ENCODE data around the gene MS4A3.
"Not testable (repeated sequence)": the region's sequence is repeated elsewhere in the genome, so short reads cannot be mapped to it uniquely, and the experiment has no call there.

Gene MS4A3, protein sequence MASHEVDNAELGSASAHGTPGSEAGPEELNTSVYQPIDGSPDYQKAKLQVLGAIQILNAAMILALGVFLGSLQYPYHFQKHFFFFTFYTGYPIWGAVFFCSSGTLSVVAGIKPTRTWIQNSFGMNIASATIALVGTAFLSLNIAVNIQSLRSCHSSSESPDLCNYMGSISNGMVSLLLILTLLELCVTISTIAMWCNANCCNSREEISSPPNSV

DNA sequence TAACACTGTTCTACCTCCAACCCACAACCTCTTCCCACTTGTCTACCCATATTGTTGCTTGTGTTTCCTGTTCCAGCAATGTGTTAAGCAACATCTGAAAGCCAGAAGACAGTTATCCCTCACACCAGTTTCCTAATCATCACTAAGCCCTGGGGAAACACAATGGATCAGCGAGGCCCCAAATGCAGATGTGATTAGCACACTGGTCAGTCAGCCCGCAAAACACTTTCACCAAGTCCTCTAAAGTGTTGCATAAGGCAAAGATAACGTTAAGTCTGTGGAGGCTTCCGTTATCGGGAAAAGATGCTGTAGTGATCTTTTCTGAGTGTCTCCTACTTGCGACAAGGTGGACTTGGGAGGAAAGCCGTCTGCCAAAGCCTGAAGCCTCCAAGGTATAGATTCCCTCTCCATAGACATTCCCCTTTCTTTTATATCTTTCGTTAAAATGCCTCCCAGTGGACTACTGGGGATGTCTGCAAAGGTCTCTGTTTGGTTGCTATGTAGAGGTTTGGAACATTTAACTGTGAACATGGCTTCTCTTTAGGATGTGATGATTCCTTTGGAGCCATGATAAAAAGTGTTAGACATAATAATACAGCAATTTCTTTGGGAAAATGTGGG is at the start of gene MS4A3:
Gene MS4A3 (plus strand): TSS at position 317 of the 621 bp plus-strand sequence. CDS start 4,496 bp downstream, outside the sequence.
- DNase-seq (ENCODE audit: low read depth), result no peak

DNA sequence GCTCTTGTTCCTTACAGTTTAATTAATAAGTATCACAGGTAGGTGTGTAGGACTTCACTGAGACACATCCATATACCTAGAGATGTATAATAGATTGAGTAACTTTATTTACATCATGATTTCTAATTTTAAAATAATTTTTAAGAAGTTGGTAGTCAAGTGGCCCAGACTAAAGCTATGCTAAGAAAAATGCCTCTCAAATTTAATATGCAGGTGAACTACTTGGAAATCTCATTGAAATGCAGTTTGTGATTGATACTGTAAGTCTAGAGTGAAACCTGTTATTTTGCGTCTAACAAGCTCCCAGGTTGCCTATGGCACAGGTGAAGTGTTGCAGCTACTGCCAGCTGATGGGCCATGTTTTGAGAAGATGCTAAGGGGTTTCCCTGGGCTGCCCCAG is 39.6 kb upstream of the MS4A3 start, which contains the start of gene OOSP4B:
Gene OOSP4B (plus strand): TSS at position 301 of the 400 bp plus-strand sequence.
- no peak within 1 kb of the TSS for H3K4me3 ChIP-seq (ENCODE audit: low read depth, low read length)
- DNase-seq (ENCODE audit: low read depth), result no peak

More for the DNA sequence above, at the start of gene MS4A3:
- no peak within 1 kb of the TSS for H3K4me3 ChIP-seq (ENCODE audit: low read depth, low read length)

DNA sequence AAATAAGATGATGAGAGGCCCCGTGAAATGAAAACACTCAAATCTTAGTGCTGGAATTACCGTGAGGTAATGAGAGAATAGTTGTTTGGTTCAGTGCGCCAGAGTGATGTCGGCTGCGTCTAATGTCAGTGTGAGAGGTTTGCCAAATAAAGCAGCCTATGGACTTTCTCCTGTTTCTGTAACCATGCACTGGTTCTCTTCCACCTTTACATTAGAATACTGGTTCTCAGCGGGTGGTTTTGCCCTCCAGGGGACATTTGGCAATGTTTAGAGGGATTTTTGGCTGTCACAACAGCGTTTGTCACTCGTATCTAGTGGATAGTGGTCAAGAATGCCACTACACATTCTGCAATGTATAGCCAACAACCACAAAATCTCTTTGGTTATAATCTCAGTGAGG is 38.4 kb upstream of the MS4A3 start:
- no peak for DNase-seq (ENCODE audit: low read depth)
- H3K4me3 ChIP-seq (ENCODE audit: low read depth, low read length), result no peak overlapping the region

DNA sequence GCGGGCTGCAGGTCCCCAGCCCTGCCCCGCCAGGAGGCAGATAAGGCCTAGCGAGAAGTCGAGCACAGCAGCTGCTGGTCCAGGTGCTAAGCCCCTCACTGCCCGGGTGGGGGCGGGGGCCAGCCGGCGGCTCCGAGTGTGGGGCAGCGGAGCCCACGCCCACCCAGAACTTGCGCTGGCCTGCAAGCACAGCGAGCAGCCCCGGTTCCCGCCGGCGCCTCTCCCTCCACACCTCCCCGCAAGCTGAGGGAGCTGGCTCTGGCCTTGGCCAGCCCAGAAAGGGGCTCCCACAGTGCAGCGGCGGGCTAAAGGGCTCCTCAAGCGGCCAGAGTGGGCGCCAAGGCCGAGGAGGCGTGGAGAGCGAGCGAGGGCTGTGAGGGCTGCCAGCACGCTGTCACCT is 36.1 kb upstream of the MS4A3 start:
- H3K4me3 ChIP-seq (ENCODE audit: low read depth, low read length); DNase-seq (ENCODE audit: low read depth): not testable (repeated sequence)

DNA sequence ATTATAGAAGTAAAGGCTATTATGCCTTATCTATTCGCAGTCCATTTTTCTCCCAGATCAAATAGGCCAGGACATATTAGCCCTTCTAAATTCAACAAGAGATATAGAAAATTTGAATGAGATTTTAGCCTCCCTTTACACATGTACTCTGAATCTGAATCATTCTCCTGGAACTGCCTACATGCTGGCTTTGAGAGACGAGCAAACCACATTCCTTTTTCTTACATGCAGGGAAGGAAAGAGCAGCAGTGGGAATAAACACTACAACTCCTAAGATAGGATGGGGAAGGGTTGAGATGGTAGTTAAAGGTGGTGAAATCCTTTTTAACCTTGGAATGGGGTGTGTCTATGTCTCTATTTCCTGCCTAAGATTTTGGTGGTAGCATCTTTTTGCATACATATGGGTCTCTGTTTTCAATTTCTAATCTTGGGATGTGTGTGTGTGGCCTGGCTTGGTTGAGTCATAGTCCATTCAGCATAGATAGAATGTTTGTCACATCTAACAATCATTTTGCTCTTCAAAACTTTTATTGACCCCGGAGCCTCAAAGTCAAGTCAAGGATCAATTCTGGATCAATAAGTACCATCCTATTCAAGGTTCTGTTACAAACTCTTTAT is 27.3 kb upstream of the MS4A3 start:
- no peak for DNase-seq (ENCODE audit: low read depth)
- no peak overlapping the region for H3K4me3 ChIP-seq (ENCODE audit: low read depth, low read length)

DNA sequence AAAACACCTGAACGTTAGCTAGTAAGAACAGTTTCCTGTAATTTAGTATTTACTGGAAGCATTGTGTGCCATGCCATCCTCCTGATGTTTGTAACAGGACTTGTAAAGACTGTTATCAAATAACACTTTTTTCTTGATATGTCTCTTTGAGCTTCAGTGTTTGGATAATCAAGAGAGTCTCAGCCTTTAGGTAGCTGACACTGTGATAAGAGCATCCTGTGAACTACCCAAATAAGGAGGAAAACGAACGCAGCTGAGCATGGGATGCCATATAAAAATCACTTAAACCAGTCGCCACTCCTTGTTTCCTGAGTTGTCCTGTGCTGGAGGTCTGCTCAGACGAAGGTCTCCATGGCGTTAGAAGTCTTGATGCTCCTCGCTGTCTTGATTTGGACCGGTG is 16.4 kb upstream of the MS4A3 start, which contains the start of gene OOSP2:
Gene OOSP2 (plus strand): TSS at position 301 of the 400 bp plus-strand sequence. CDS start 51 bp downstream, at position 352.
- no peak for DNase-seq (ENCODE audit: low read depth)

DNA sequence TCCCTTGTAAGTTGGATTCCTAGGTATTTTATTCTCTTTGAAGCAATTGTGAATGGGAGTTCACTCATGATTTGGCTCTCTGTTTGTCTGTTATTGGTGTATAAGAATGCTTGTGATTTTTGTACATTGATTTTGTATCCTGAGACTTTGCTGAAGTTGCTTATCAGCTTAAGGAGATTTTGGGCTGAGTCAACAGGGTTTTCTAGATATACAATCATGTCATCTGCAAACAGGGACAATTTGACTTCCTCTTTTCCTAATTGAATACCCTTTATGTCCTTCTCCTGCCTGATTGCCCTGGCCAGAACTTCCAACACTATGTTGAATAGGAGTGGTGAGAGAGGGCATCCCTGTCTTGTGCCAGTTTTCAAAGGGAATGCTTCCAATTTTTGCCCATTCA is 6.0 kb upstream of the MS4A3 start:
- DNase-seq (ENCODE audit: low read depth); H3K4me3 ChIP-seq (ENCODE audit: low read depth, low read length): not testable (repeated sequence)

More for the DNA sequence above, 16.4 kb upstream of the MS4A3 start, which contains the start of gene OOSP2:
- no peak within 1 kb of the TSS for H3K4me3 ChIP-seq (ENCODE audit: low read depth, low read length)

DNA sequence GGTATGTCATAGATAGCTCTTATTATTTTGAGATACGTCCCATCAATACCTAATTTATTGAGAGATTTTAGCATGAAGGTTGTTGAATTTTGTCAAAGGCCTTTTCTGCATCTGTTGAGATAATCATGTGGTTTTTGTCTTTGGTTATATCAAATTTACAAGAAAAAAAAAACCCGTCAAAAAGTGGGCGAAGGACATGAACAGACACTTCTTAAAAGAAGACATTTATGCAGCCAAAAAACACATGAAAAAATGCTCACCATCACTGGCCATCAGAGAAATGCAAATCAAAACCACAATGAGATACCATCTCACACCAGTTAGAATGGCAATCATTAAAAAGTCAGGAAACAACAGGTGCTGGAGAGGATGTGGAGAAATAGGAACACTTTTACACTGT is 5.6 kb upstream of the MS4A3 start:
- not testable (repeated sequence) for DNase-seq (ENCODE audit: low read depth)

DNA sequence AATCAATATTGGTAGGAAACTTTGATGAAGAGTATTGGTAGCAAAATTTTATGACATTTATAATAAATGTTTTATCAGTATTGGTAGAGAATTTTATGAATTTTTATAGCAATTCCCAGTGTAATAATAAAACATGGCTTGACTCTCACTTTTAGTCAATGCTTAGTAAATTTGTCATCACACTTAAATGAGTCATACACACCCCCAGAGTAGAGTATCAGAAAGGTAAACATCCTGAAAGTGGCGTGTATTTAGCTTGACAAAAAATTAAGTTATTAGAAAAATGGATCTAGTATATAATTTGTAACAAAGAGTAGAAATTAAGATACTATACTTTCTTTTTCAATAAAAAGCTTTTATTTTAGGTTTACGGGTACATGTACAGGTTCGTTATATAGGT is 2.6 kb downstream of the MS4A3 start:
- DNase-seq (ENCODE audit: low read depth), result no peak
- no peak overlapping the region for H3K4me3 ChIP-seq (ENCODE audit: low read depth, low read length)

More for the DNA sequence above, 5.6 kb upstream of the MS4A3 start:
- H3K4me3 ChIP-seq (ENCODE audit: low read depth, low read length), result not testable (repeated sequence)

DNA sequence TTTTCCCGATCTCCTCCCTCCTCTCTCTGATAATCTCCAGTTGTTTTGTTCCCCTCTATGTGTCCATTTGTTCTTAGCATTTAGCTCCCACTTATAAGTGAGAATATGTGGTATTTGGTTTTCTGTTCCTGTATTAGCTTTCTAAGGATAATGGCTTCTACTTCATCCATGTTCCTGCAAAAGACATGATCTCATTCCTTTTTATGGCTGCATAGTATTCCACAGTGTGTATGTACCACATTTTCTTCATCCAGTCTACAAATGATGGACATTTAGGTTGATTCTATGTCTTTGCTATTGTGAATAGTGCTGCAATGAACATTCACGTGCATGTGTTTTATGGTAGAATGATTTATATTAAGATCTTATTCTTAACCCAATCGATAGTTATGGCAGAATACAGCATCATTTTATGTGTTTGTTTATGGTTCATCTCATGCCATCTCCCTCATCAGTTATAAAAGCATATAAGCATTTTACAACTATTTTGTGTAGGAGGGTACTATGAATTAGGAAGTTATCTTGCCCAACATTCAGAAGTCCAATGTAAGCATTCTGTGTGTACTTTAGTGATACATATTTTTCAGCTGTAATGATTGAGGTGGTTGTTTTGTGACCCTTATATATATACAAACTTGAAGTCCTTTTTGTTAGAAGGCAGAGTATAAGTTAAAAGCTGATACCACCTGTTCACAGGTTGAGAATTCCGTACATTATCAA is 3.2 kb downstream of the MS4A3 start:
- no peak overlapping the region for H3K4me3 ChIP-seq (ENCODE audit: low read depth, low read length)
- DNase-seq (ENCODE audit: low read depth), result no peak

DNA sequence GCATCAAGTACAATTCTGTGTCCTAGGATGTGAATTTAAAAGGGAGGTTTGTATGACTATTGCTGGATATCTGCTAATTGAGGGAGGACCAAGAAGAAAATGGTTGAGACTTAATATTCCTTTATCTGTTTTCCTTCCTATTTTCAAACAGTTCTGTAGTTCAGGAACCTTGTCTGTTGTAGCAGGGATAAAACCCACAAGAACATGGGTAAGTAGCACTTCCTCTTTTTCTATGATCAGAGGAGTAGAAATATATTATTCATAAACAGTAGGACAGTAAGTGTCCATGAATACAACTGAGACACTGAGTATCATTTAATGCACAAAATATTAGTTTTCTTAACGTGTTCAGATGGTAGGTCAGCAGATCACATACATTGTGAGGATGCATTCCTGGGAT is 7.6 kb downstream of the MS4A3 start:
- H3K4me3 ChIP-seq (ENCODE audit: low read depth, low read length), result no peak overlapping the region
- DNase-seq (ENCODE audit: low read depth), result no peak

DNA sequence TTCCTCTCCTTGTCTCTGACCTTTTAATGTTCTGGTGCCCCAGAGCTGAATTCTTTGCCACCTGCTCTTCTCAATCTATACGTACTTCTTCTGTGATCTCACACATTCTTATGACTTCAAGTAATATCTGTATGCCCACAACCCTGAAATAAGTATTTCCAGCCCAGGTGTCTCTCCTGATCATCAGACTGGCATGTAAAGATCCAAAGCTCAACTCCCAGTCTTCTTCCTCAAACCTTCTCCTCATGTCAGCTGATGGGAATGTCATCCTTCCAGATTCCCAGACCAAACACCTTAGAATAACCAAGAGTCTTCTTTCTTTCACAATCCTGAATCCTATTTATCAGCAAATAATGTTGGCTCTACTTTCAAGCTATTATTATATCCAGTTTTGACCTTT is 9.3 kb downstream of the MS4A3 start:
- H3K4me3 ChIP-seq (ENCODE audit: low read depth, low read length), result no peak overlapping the region
- no peak for DNase-seq (ENCODE audit: low read depth)

DNA sequence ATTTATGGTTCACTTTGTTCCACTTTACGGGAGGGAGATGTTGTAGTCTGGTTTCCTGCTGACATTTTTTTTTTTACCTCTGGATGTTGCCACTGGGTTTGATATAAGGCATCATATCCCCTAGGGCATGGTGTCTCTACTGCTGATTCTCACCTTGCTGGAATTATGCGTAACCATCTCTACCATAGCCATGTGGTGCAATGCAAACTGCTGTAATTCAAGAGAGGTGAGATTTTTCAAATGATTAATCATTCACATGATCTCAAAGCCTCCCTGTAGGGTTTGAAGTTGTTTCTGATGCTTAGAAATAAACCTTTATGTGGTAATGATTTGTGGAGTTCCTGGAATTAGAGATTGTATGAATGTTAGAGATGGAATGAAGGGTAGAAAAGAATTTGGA is 13.0 kb downstream of the MS4A3 start:
- H3K4me3 ChIP-seq (ENCODE audit: low read depth, low read length), result no peak overlapping the region
- DNase-seq (ENCODE audit: low read depth), result no peak

DNA sequence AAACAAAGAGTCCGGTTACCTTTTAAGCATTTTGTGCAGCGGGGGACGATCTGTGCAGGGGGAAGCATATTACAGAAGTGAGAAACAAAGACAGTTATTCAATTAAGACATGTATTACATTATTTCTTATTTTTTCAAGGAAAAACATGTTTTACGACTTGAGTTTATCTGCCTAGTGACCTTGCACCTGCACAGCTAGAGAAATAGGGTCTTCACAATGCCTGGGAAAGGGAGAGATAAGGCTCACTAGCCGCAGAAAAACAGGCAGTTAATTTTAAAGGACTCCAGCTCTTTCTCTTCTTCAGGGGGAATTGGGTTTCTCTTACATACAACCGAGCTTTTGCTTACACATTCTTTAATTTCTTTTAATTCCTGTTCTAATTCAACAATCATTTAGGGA is 15.2 kb downstream of the MS4A3 start:
- H3K4me3 ChIP-seq (ENCODE audit: low read depth, low read length); DNase-seq (ENCODE audit: low read depth): not testable (repeated sequence)

DNA sequence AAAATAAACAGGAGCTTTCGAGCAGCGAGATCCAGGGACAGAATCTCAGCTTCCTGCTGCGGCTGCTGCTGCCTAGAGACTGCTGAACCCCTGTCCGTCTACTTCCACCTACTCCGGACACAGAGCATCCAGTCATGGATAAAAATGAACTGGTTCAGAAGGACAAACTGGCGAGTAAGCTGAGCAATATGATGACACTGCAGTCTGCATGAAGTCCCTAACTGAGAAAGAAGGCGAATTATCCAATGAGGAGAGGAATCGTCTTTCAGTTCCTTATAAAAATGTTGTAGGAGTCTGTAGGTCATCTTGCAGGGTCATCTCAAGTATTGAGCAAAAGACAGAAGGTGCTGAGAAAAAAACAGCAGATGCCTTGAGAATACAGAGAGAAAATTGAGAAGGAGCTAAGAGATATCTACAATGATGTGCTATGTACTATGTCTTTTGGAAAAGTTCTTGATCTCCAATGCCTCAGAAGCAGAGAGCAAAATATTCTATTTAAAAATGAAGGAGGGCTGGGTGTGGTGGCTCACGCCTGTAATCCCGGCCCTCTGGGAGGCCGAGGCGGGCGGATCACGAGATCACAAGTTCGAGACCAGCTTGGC is 20.9 kb downstream of the MS4A3 start:
- no peak for DNase-seq (ENCODE audit: low read depth)
- no peak overlapping the region for H3K4me3 ChIP-seq (ENCODE audit: low read depth, low read length)

DNA sequence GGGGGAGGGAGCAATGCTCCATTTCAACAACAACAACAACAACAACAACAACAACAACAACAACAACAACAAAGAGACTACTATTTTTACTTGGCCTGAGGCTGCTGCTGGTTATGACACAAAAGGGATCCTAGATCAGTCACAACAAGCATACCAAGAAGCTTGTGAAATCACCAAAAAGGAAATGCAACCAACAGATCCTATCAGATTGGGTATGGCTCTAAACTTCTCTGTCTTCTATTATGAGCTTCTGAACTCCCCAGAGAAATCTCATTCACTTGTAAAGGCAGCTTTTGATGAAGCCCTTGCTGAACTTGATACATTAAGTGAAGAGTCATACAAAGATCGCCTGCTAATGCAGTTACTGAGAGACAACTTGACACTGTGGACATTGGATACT is 21.5 kb downstream of the MS4A3 start:
- no peak overlapping the region for H3K4me3 ChIP-seq (ENCODE audit: low read depth, low read length)
- DNase-seq (ENCODE audit: low read depth), result no peak

DNA sequence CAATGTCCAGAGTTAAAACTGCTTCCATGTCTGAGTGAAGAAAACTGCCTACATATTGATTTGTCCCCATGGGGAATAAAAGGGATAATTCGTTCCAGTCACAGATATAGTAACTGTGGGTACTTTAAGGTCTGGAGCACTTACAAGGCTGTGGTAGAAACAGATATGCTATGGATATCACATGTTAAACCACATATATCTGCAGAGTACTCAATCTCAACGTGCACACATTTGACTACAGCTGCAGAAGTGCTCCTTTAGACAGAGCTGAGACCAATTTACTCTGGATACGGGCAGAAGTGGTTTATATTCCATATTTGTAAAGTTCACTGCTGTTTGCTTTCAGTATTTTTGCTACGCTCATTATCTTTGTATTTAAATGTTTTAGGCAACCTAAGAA is 22.3 kb downstream of the MS4A3 start:
- no peak overlapping the region for H3K4me3 ChIP-seq (ENCODE audit: low read depth, low read length)
- DNase-seq (ENCODE audit: low read depth), result no peak

DNA sequence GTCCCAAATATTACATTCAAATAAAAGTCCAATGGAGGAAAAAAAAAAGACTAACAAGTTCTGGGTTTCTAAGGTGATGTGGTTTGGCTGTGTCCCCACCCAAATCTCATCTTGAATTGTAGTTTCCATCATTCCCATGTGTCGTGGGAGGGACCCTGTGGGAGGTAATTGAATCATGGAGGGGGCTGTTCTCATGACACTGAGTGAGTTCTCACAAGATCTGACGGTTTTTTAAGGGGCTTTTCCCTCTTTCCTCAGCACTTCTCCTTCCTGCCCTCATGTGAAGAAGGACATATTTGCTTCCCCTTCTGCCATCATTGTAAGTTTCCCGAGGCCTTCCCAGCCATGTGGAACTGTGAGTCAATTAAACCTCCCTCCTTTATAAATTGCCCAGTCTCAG is 24.1 kb downstream of the MS4A3 start:
- DNase-seq (ENCODE audit: low read depth), result no peak
- no peak overlapping the region for H3K4me3 ChIP-seq (ENCODE audit: low read depth, low read length)

DNA sequence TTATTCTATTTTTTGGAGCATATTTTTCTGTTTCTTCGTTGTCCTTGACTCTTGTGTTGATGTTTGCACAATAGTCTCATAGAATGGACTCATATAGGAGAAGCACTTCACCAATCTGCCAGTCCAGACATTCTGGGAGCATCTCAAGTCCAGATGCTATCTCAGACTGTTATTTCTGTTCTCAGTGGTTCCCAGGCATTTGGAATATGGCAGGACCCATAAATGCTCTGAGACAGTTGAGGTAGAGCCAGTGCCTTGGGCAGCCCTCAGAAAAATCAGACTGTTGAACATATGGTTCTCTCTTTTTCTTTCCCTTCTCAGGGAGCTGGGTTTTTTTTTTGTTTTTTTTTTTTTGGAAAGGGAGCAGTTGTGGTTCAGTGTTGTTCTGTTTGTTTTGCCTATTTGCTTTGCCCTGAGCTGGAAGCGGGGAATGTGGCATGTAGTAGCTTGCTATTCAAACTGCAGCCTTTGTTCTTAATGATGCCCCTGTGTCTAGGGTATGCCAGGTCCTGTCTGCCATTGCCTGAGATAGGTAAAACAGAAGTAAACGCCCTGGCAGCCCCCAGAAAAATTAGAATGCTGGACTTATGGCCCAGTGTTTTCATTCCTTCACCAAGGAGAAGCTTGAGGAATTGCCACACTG is 28.3 kb downstream of the MS4A3 start:
- H3K4me3 ChIP-seq (ENCODE audit: low read depth, low read length), result no peak overlapping the region
- no peak for DNase-seq (ENCODE audit: low read depth)

All from skeletal muscle cell (primary cell).